Posterior cingulate gyrus (tissue), 11 donors: ENCODE data around the gene PTPRR.

Experiments
- DNase-seq, 10 donors: peaks; one replicate each; pipeline versions ENCODE4 v3.0.0 to v3.0.0-alpha.2; 2020 to 2021; ENCODE audit warnings: mixed read lengths in 3 of 10
- intact Hi-C: fragments of 100-400 bp; cut with DNase I; formaldehyde crosslinking; loops from one replicate; pipeline ENCODE4 v1.15.1; 2023

Gene PTPRR

DNA sequence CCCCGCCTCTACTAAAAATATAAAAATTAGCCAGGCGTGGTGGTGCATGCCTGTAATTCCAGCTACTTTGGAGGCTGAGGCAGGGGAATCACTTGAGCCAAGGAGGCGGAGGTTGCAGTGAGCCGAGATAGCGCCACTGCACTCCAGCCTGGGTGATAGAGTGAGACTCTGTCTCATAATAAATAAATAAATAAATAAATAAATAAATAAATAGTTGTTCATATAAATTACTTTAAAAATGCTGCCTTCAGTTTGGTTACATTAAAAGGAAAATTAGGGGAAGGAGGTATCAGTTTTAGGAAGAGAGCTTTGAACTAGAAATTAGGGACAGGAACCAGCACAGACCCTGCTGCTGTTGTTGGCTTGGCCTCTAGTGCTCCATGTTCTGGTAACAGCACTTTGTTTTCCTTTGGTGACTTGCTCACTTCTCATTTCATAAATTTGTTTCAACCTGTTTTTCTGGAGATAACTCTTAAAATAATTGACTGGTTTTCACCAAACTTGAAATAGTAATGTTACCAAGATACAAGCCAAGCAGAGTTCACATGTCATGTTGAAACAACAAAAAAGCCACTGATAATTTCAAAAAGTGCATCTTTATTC lies 260.4 kb downstream of the PTPRR start:
- intact Hi-C loops = no loop called here
- no peak for DNase-seq

DNA sequence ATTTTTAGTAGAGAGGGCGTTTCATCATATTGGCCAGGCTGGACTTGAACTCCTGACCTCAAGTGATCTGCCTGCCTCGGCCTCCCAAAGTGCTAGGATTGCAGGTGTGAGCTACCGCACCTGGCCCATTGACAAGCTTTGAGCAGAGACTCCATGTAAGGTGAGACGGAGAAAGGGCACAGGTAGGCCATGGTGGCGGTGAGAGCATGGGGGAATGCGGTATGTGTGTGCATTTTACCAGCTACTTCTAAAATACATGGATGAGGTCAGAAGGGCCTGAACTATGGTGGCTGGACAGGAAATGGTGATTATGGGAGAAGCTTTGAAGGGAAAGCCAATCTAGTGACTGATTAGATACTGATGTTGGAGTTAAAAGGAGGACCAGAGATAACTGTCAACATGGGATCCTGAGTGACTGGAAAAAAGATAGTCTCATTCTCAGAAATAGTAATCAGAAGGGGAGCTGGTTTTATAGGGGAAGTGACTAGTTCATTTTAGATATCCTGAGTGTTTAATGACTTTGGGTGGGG lies 261.4 kb downstream of the PTPRR start:
- intact Hi-C loops = no loop called here
- DNase-seq = no peak

DNA sequence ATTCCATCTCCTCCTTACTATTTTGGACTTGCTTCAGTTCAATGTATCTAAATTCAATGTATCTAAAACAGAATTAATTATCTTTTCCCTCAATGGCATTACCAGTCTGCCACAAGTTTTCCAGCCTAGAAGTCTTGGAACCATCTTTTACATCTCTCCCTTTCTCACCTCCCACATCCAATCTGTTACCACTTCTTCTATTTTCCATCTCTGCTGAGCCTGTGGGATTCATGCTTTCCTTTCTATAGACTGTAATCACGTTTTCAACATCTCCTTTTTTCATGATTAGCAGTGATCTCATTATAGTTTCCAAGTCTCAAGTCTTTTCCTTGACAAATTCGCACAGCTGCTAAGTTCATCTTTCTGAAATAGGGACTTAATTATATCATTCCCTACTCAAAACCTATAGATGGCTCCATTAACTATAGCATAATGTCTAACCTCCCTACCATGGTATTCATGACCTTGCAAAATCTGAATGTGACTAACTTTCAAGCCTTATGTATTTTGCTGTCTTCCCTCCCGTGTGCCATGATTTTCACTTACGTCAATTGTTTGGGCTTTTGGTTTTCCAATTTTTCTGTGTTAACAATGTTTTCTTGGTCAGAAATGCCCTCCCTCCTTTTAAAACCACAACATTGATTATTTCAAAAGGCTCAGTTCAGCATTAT lies 262.8 kb downstream of the PTPRR start:
- intact Hi-C loops = no loop called here
- no peak for DNase-seq

DNA sequence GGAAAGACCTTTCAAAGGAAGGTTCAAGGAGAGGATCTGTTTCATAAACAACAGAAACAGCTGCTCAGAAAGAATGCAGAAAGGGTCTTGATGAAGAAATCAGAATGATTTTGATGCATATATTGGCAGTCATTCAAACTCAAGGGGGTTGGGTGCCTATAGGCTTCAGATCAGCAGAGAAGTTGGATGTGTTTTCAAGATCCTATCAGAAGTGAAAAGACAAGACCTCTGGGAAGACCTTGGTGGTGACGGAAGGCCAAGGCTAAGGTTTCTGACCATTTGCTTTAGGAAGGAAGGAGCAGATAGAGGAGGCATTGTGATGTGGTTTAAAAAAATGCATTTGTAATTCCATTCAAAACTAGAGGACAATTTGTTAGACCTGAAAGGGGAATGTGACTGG lies 268.1 kb downstream of the PTPRR start:
- intact Hi-C loops = no loop called here
- no peak for DNase-seq

DNA sequence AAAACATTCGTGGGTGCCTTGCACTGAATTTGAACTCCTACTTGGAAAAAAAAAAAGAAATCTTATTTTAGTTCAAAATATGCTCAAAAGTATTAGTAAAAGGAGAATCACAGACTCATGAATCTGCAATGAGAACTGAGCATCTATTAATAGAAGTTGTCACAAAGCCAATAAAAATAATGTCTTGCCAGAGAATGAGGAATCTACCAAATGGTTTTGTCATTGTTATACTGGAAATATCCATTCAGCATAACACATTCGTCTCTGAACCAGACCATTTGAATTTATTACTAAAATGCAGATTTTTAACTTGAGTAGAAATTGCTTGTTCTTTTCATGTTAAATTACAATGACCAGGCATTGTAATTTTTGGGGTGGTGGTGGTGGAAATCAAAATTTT lies 271.7 kb downstream of the PTPRR start:
- intact Hi-C loops = no loop called here
- DNase-seq = no peak

DNA sequence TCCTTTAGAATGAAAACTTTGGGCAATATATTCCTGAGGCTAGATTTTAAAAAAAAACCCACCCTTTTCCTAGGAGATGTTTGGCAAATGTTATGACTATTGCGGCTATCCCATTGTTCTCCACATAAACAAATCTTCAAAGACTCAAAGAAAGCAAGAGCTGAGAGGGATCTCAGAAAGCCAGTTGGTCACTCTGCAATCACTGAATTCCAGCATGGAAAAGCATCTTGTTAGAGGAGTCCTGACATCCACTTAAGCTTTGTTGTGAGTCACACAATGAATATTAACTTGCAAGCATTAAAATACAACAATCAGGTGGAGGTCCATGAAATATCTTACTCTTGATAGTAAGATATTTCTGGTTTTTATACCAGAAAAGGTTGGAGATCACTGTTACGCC lies 272.3 kb downstream of the PTPRR start:
- intact Hi-C loops = no loop called here
- DNase-seq = no peak

DNA sequence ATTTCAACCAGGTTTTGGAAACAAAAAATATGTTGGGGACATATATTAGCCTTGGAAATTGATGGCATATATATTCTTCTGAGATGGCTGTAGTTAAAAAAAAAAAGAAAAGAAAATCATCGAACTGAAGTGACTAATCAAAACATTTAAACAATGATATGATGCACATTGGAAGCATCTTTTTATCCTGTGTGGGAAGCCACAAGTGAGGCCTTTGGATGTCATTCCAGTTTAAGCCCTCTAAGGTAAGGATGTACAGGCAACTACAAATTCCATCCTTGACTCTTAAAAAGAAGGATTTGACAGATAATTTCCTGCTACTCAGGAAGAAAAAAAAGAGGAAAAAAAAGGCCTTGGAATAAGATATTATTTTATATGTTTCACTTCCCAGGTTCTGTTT lies 273.7 kb downstream of the PTPRR start:
- DNase-seq = no peak
- intact Hi-C loops = no loop called here

DNA sequence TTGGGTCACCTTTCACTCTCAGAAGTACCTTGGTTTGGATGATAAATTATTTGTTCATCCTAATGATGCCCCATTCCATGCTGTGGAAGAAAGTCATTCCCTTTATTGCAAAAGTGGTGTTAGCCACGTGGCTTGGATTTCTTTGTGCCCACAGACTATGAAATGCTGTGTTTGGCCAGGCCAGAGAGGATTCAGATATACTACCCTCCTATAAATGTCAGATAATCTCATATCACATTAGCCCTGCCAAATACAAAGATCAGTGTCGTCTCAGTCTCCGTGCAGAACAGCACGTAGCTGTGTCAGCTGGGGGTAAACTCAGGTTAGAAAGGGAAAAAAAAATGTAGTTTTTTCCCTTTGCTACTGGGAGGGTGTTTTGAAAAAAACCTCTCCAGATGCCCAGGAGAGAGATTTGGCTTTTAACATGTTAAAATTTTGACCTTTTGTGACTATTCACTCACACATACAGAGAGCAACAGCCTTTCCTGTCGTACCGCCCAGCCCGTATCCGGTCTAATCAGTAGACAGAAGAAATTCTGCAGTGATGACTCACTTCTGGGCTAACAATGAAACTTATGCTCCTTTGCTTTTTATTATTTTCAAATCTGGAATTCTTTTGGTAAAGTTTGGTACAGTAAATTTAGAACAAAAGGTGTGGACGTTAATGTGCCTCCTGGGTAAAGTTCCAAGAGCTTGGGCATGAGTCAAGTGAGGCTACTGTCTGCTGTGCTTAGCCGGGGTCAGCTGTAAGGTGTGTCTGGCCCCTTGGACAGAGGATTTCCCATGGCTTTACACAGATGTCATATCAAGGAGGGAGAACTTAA lies 274.8 kb downstream of the PTPRR start:
- no peak for DNase-seq
- intact Hi-C loops = no loop called here

DNA sequence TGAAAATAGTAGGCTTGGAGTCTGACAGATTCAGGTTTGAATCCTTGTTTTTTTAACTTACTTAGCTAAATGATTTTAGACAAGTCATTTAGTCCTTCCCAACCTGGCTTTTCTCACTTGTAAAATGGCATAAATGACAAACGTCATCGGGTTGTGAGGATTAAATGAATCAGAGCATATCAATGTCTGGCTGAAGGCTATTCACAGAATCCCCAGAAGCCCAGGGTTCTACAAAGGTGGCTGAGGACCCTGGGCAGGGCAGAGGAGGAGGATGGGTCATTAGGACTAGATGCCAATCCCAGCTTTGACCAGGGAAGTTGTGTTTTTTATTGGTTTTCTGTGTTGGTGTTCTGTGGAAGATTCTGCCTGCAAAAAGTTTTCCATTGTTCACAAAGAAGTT lies 275.7 kb downstream of the PTPRR start:
- intact Hi-C loops = no loop called here
- DNase-seq = no peak

DNA sequence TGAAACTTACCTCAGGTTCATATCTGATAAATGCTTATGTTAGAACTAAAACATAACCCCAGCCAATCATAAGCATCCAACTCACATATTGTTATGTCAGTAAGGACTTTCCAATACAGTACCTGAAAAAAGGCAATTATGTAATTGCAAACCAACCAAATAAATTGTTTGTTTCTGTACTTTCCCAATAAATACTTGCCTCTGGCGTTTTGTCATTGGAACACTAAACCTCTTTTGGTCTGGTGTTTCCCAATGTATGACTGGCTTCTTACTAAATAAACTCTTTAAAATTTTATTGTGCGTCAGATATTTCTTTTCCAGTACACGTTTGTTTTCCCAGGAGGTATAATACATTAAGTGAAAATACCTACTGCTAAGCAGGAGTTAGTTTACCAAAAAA lies 276.6 kb downstream of the PTPRR start:
- no peak for DNase-seq
- intact Hi-C loops = no loop called here

DNA sequence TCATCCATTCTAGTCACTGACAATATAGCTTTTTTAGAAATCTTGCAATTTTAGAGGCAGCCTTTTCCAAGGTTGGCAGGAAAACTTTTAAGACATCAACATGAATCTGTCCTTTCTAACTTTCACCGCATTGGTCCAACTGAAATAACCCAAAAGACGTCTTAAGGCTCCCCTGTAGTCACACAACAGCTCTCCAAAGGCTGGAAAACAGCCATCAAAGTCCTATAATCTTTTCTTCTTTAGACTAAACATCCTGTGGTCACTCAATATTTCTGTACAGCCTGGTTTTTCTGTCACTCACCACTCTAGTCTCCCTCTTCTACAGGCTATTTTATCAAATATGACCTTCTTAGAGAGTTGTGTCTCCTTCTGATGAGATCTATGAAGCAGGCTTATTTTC lies 278.8 kb downstream of the PTPRR start:
- intact Hi-C loops = no loop called here
- DNase-seq = no peak

DNA sequence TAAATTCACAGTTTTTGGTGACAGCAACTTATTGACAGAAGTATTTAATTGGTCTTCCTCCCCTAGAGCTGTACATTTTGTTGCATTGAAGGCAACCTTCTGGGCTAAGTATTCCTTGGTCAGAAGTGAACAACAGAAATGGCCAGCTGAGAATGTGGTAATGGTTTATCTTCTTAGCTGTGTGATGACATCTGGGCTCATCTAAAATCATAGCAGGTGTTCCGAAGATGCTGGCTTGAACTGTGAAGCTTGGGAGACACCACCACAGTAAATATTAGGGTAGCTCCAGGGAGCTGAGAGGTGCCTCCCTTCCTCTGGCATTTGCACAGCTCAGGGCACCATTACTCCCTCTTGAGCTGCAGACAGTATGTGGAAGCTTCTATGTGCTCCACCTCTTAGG lies 279.6 kb downstream of the PTPRR start:
- intact Hi-C loops = no loop called here
- no peak for DNase-seq

DNA sequence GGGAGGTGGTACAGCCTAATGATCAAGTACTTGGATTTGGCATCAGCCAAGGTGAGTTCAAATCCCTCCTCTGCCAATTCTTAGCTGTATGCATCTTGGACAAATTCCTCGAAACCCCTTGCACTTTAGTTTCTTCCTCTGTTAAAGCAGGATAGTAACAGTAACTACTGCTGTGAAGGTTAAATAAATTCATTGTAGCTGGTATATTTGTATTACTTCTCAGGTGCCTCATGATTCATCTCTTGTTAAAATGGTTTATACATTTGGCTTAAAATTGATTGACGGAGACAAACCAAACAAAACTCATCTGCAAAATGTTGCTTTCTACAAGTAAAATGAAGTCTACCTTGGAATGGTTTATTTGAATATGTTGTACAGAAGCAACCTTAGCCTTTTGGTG lies 281.0 kb downstream of the PTPRR start:
- no peak for DNase-seq
- intact Hi-C loops = no loop called here

DNA sequence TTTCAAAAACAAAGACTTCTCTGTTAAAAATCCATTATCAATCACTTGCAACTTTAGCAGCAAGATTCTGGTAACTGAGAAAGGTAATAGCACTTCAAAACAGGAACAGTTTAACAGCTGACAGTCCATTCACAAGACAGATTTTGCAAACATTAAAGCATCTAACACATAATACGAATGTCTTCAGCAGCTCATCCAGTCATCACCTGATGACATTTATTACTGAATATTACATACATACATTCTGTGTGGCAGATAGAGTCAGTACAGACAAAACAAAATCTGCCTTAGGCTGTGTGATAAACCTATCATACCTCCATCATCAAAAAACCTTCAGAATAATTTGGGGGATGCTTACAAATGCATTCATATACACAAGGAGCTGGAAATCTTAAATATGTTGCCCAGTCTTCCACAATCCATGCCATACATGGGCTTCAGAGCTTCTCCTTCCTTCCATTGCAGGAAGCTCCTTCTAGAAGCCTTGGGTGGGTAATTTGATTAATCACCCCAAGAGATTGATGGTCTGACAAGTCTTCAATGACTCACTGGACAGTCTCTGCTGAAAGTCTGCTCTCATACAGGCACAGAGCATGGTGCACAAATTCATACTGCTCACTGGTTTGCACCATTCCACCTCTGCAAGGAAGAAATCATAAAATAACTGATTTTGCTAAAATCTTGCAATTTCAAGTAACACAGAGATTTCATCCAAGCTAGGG lies 281.7 kb downstream of the PTPRR start:
- DNase-seq = no peak
- intact Hi-C loops = no loop called here

DNA sequence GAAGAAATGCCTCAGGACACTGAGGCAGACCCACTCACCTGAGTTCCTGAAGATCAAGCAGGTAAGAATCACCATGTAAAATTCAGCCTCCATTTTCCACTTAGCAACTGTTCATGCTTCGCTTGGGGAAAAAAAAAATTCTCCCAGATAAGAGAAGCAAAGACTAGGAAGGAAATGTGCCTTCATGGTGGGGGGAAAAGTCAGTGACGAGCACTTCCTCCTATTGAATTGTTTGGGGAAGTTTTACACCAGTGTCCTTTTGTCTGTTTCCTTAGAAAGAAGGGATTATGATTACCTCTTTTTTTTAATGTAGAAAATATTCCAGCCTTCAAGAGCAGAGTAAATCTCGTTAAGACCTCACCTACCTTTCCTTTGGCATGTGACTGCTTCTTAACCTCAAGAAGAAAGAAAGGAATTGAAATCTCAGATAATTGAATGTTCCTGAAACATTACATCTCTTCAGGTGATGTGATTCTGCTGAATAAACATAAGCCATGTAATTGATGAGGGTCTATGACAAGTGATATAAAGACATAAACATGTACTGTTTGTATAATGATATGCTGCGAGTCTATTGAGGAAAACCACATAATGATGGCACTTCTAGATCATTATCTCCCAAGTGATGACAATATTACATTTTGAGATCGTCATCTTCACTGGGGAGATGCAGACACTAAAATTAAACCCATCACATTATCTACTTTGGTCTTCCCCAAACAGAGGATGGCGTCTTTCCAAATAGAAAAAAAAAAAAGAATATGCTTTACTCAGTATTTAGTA lies 283.0 kb downstream of the PTPRR start, which contains the start of gene PTPRB:
TSS of gene PTPRB (minus strand) at position 127 of the 783 bp plus-strand sequence. CDS start at position 93, 34 bp downstream.
- intact Hi-C loops = no loop called here
- no peak for DNase-seq

DNA sequence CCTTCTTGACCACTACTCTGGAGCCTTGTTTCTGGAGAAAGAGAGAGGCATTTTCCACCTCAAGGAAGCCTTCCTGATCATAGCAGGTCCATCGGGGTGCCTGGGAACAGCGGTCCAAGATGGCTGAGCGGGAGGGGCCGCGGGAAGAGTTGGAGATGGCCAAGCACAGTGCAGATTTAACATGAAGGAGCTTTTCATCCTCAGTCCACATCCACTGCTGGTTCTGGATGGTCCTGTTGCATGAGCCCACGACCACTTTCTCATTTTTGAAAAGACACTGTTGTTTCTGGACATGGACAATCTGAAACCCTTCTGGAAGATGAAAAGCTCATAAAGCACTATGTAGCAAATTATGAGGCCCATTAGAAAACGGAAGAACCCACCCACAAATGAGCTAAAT lies 284.8 kb downstream of the PTPRR start:
- no peak for DNase-seq
- intact Hi-C loops = no loop called here

DNA sequence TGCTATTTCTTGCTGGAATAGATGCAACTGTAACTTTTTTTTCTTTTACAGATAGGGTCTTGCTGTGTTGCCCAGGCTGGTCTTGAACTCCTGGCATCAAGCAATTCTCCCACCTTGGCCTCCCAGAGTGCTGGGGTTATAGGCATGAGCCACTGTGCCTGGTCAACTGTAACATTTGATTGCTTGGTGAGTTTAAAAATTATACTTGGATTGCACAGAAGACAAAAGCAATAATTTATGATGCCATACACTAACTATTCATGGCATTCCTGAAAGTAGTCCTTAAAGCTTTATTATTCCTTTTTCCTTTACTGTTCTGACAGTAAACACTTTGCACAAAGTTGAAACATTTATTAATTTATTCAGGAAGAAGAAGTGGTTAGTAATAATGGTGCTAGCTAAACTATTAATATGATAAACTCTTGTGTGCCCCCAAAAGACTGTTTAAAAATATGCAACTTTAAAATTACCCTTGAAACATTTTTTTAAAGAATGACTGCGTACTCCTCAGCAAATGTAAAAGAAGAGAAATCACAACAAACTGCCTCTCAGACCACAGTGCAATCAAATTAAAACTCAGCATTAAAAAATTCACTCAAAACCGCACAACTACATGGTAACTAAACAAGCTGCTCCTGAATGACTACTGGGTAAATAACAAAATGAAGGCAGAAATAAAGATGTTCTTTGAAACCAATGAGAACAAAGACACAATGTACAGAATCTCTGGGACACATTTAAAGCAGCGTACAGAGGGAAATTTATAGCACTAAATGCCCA lies 291.6 kb downstream of the PTPRR start:
- intact Hi-C loops = no loop called here
- DNase-seq = no peak

DNA sequence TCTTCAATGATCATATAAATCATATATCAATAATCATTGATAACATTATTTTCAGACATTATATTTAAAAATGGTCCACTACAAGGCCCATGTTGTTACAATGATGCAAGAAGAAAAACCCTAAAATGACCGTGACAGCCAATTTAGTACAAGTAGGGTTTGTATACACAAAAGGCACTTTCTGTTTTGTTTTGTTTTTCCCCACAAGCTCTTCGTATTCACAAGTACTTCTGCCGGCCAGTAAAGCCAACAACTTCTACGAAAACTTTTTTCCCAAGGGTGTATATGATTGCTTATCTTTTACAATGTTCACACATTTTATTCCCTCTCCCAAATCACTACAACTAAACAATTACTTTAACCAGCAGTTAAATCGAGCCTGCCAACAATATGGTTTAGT lies 292.9 kb downstream of the PTPRR start:
- intact Hi-C loops = no loop called here
- no peak for DNase-seq

DNA sequence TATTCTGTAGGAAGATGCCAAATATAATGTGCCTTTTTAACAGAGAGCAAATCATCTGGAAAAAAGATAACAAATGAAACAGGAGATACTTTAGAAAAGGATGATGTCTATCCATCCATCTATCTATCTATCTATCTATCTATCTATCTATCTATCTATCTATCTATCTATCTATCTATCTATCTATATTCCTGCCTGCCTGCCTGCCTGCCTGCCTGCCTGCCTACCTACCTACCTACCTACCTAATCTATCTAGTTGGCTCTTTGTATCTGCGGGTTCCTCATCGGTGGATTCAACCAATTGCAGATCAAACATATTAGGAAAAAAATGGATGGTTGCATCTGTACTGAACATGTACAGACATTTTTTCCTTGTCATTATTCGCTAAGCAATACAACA lies 294.4 kb downstream of the PTPRR start:
- no peak for DNase-seq
- intact Hi-C loops = no loop called here
